Eye (tissue), 1 donor: Measurements from ENCODE around the gene TREX2.
A peak's percentile ranks its signal among the peaks of the same experiment; 100 is the strongest.

ENCODE experiments used
- DNase-seq: peaks from one replicate; pipeline ENCODE4 v3.0.0-alpha.2; 2015

Gene TREX2

DNA sequence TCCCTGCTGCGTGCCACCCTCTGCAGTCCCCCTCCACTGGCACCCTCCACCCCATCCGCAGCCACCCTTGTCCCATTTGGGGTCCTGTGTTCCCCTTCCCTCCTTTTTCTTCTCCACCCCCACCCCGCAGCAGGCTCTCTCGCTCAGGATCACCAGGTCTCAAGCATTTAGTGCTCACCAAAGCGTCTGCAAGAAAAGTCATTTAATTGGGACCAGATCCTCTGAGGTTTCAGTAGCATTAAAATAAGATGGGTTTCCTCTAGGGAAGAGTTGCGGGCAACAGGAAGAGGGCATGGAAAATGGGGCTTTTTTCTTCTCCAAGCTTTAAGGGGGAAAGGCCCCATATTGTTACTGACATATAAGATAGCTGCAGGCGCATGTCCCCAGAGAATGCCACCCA lies 29.4 kb upstream of the TREX2 start:
- DNase-seq = no peak

GRCh38 chrX:153474718-153475117 lies 28.9 kb upstream of the TREX2 start:
- peak; percentile 71 for DNase-seq

DNA sequence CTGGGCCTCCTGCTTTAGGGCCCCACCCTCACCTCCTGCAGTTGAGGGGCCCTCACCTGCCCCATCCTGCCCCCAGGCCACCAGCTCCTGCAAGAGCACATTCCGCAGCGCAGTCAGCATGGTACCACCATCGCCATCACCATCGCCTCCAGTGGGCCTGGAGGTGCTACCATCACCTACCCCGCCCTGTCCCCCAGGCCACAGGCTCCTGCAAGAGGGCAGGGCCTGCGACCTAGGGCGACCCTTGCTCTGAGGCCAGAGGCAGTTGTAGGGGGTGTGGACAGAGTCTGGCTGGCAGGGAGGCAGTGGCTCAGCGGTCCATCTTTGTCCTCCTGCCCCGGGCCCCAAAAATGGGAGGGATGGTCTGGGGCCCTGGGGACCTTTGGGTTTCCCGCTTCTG lies 28.4 kb upstream of the TREX2 start:
- no peak for DNase-seq

GRCh38 chrX:153473126-153473525 lies 27.3 kb upstream of the TREX2 start:
- DNase-seq = no peak

GRCh38 chrX:153471663-153472280 lies 25.9 kb upstream of the TREX2 start:
- no peak for DNase-seq

- DNase-seq = peak; percentile 93
Measured at GRCh38 chrX:153470411-153471363, 24.8 kb upstream of the TREX2 start, which contains the start of gene HAUS7. Gene HAUS7 (minus strand): TSS chrX:153470576. CDS start chrX:153470557, 19 bp downstream.

DNA sequence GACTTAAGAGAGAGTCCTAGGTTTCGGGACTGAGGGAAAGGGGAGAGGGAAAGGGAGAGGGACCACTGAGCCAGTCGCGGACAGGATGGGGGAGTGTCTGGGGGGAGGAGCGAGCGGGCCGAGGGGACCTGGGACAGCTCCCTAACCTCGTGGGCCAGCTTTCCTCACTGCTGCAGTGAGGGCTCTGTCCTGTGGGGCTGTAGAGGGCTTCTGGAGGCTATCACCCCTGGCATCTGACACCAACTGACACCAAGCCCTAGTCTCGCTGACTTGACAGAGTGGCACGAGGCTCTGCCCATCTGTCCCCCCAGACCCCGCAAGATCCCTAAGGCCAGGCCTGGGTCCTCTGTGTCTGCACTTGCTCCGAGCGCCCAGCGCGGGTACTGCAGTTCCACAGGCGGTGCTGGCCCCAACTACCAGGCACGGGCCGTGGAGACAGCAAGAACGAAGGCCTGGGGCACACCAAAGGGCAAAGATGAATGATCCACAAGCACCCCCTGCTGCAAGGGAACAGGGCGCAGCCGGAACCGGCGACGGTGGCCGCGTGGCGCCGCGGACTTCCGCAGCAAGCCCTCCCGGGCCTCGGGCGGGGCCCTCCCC lies 24.1 kb upstream of the TREX2 start:
- no peak for DNase-seq

GRCh38 chrX:153468008-153468580 lies 22.2 kb upstream of the TREX2 start:
- no peak for DNase-seq

- no peak for DNase-seq
Measured at GRCh38 chrX:153465691-153466380, 20.0 kb upstream of the TREX2 start.

DNA sequence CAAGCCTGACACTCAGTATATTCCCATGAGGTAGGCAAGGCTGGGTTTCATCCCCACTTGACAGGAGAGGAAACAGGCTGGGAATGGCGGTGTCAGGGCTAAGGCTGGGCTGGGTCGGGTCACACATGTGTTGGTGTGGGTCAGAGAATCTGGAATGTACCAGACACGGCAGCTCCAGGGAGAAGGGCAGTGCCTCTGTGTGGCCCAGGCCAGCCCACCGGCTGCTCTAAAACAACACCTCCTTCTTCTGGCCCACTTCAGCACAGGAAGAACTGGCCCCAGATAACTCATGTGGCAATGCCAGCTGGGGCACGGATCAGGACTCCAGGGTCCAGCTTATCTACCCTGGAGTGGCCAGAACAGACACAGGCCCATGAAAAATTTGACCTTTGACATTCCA lies 18.3 kb upstream of the TREX2 start:
- DNase-seq = no peak

GRCh38 chrX:153463556-153463955 lies 17.7 kb upstream of the TREX2 start:
- DNase-seq = no peak

DNA sequence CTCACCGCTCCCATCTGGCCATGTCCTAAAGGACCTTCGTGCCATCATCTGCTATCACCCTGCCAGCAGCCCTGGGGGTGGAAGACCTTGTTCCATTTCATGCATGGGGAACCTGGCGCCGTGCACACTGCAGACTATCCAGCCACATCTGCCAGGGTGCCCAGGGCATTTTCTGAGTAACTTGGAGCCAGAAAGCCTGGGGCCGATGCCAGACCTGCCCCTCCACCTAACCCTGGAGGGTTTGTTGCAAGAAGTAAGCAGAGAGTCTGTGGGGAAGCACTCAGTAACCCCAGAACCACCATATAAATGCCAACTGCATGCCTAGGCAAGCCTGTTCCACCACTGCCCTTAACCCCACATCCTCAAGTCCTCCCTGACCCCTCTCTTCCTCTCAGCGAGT lies 17.2 kb upstream of the TREX2 start:
- DNase-seq = no peak

GRCh38 chrX:153462291-153462690 lies 16.4 kb upstream of the TREX2 start:
- no peak for DNase-seq

DNA sequence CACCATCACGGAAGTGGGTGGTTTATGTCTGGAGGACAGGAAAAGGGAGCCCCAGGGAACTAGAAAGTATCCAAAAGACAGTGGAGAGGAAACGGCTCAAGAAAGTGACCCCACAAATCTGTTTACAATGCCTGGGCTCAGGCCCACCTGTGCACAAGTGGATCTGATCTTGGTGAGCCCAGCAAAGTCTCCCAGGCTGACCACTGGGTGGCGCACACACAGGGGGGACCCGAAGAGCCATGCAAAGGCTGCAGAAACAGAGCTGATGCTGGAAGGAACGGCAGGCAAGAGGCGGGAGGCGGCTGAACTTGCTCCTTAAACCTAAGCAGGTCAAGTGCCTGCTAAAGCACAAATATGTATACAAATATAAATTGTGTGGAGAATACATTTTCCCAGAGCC lies 15.0 kb upstream of the TREX2 start:
- peak; percentile 69 for DNase-seq

GRCh38 chrX:153459986-153460385 lies 14.1 kb upstream of the TREX2 start:
- peak; percentile 13 for DNase-seq

DNA sequence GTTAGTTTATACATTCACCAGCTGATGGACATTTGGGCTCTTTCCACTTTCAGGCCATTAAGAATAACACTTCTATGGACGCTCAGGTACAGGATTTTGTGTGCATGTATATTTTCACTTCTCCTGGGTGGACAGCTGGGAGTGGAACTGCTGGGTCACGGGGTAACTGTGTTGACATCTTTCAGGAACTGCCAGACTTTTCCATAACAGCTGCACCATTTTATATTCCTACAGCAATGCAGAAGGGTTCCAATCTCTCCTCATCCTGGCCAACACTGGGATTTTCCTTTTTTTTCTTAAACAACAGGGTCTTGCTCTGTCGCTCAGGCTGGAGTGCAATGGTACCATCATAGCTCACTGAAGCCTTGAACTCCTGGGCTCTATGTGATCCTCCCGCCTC lies 12.6 kb upstream of the TREX2 start:
- DNase-seq = no peak

DNA sequence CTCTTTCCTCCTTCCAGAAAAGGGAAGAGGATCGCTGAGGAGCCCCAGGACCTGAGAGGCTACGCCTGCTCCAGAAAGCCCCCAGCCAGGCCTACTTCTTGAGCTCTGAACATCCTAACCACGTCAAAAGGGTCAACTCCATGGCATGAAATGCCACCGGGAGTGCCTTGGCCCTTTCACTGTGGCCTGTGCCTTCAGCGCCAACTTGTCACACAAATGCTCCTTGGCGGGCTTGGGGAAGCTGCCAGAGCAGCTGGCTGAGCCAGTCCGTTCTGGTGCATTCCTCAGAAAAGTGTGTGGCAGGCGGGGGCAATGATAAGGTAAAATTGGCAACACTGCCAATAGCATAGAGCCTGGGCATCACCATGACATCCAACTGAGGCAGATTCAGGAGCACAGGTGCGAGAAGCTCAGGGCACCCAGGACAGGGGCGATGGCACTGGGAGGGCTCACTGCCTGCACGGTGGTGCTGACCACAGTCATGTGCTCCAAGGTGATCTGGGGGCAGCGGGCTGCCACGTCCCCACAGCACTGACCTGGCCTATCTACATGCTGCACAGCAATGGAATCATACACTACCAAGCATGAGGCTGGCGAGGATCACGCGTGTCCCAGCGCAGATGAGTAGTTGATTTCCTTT lies 12.1 kb upstream of the TREX2 start:
- DNase-seq = no peak

DNA sequence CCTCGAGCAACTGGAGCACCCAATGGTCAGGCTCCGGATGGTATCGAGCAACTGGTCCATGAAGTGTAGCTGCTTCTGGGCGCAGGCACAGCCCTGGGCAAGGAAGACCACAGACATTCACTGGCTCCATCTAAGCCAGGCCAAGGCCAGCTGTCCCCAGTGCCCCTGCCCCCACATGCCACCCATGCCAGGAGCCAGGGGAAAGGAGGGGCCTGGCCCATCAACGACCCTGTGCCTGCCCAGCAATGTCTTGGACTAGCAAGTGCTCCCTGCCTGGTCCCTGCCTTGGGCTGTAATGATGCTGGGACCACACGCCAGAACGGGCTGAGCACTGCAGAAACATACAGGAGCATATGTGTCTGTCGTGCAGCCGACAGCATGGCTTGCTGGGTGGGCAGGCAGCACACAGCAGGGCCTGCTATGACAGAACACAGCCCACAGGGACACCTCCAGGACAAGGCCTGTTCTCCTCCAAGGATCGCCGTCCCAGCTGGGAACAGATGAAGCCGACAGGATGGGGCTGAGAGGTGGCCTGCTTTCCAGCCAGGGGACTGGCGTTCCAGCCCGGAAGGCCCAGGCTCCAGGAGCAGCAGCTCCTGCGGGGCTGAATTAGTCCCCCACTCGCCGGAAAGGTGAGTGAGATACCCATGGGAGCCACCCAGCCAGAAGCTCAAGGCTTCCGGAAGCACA lies 11.4 kb upstream of the TREX2 start:
- DNase-seq = no peak

DNA sequence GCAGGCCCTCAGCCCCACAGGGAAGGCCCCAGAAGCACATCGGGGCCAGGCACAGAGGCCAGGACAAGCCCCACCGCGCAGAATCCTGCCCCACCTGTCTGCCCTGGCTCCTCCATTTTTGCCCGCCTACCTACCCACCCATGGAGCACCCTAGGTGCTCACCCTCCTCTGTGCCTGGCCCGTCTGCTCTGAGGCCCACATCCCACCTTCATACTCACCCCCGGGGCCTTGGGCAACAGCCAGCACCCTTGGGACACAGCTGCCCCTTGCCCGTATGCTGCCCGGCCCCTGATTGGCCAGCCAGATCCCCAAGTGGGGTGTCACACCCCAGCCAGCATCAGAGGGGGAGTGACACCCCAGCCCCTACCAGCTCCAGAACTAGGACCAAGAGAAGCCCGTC lies 10.8 kb upstream of the TREX2 start:
- DNase-seq = no peak

DNA sequence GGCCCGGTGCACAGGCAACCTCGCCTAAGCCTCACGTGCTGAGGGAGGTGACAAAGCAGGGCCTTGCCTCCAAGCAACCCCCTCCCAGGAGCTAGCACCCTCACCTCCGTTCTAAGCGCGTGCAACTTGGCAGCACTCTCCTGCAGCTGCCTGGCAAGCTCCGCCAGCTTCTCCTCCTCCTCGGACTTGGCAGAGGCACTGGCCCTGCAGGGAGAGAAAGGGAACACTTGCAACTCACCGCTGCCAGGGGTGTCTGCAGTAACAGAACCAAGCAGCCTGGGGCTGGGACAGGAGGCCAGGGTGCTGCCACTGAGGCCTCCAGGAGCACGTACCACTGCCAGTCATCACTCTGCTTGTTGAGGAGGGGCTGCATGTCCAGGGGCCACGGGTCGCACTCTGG lies 10.3 kb upstream of the TREX2 start:
- no peak for DNase-seq

GRCh38 chrX:153455571-153455970 lies 9.7 kb upstream of the TREX2 start:
- no peak for DNase-seq
